ENCODE results near the gene ACTC1.

- TF ChIP-seq CTCF (conservative IDR thresholded peaks at IDR 0.05) (no peak), ZFX (IDR thresholded peaks at IDR 0.05) (no peak)
Observed at GRCh38 chr15:34776606-34777105, 18.7 kb downstream of the ACTC1 start.
